GM12878 (cell line): Measurements from ENCODE around the gene TRIM37.

Experiments used
- CTCF ChIP-seq, 3 experiments: IDR thresholded peaks in 2 of 3; conservative IDR thresholded peaks in 1 of 3; 2 replicates each; pipeline ENCODE4 v1.5.1; 2011; ENCODE audit warnings: low read depth in 3 of 3, low read length in 3 of 3, mild to moderate bottlenecking in 3 of 3, control low read depth in 2 of 3, moderate library complexity in 2 of 3, inconsistent platforms in 1 of 3, mixed read lengths in 1 of 3; ENCODE audit not compliant: control insufficient read depth in 2 of 3, insufficient read depth in 1 of 3; ENCODE audit errors: extremely low read depth in 1 of 3
- EGR1 ChIP-seq, 2 experiments: IDR thresholded peaks; 1 replicate in 1 of 2; 2 replicates in 1 of 2; pipeline ENCODE4 v1.6.1; 2011 to 2012; ENCODE audit warnings: low read depth in 2 of 2, low read length in 2 of 2, borderline replicate concordance in 1 of 2, mild to moderate bottlenecking in 1 of 2, moderate library complexity in 1 of 2
- EZH2 ChIP-seq: IDR thresholded peaks from 2 replicates; pipeline ENCODE4 v1.6.1; 2012; ENCODE audit warnings: low read depth, mild to moderate bottlenecking, control low read depth, inconsistent platforms, low read length, borderline replicate concordance; ENCODE audit not compliant: control insufficient read depth
- JUND ChIP-seq: IDR thresholded peaks from 2 replicates; pipeline ENCODE4 v1.6.1; 2012; ENCODE audit warnings: low read depth, mild to moderate bottlenecking, low read length, improper control_type of control experiment, moderate library complexity
- POLR2A ChIP-seq: IDR thresholded peaks from 2 replicates; pipeline ENCODE4 v1.6.1; 2011; ENCODE audit warnings: low read depth, mild to moderate bottlenecking, low read length
- POLR2AphosphoS5 ChIP-seq: IDR thresholded peaks from 2 replicates; pipeline ENCODE4 v1.6.1; 2011; ENCODE audit warnings: mild to moderate bottlenecking, low read length, inconsistent platforms
- RELA ChIP-seq: fragments of 450-650 bp; IDR thresholded peaks from 2 replicates; pipeline ENCODE4 v1.8.0; 2014; ENCODE audit warnings: borderline replicate concordance; ENCODE audit not compliant: partially characterized antibody
- RFX5 ChIP-seq: IDR thresholded peaks from 2 replicates; pipeline ENCODE4 v1.6.1; 2011; ENCODE audit warnings: low read depth, low read length, improper control_type of control experiment
- TBL1XR1 ChIP-seq: IDR thresholded peaks from 2 replicates; pipeline ENCODE4 v1.6.1; 2012; ENCODE audit warnings: low read depth, low read length, improper control_type of control experiment
- ZBED1 ChIP-seq: IDR thresholded peaks from 2 replicates; pipeline ENCODE4 v1.6.1; 2016; ENCODE audit warnings: borderline replicate concordance
- ZBTB33 ChIP-seq: fragments of 450-650 bp; IDR thresholded peaks from 2 replicates; pipeline ENCODE4 v1.6.1; 2017; ENCODE audit warnings: mild to moderate bottlenecking
- ZSCAN29 ChIP-seq: fragments of 450-650 bp; IDR thresholded peaks from 2 replicates; pipeline ENCODE4 v1.6.1; 2017; ENCODE audit warnings: mild to moderate bottlenecking, moderate library complexity
- TF ChIP-seq, protein P1 (sequence below): IDR thresholded peaks from 2 replicates; pipeline ENCODE4 v1.6.1; 2012; ENCODE audit warnings: low read length, inconsistent platforms
- TF ChIP-seq, protein P2 (sequence below): IDR thresholded peaks from 2 replicates; pipeline ENCODE4 v1.6.1; 2012; ENCODE audit warnings: mild to moderate bottlenecking, low read depth, low read length

GRCh38 chr17:59028328-59028727 is 78.4 kb downstream of the TRIM37 start:
- TF ChIP-seq EGR1 (IDR thresholded peaks at IDR 0.05; ENCODE audit: borderline replicate concordance in 1 of 2, low read depth in 2 of 2, low read length in 2 of 2) (no peak), POLR2AphosphoS5 (no peak), ZBTB33 (no peak), POLR2A (no peak), TBL1XR1 (no peak), RFX5 (no peak), RELA (no peak), JUND (no peak), CTCF (IDR thresholded peaks at IDR 0.05 in 2 of 3, conservative IDR thresholded peaks at IDR 0.05 in 1 of 3; ENCODE audit: control insufficient read depth in 2 of 3, extremely low read depth in 1 of 3, insufficient read depth in 1 of 3, low read depth in 3 of 3, low read length in 3 of 3) (no peak), ZSCAN29 (no peak), ZBED1 (no peak), EZH2 (no peak)
- TF ChIP-seq, protein P1, sequence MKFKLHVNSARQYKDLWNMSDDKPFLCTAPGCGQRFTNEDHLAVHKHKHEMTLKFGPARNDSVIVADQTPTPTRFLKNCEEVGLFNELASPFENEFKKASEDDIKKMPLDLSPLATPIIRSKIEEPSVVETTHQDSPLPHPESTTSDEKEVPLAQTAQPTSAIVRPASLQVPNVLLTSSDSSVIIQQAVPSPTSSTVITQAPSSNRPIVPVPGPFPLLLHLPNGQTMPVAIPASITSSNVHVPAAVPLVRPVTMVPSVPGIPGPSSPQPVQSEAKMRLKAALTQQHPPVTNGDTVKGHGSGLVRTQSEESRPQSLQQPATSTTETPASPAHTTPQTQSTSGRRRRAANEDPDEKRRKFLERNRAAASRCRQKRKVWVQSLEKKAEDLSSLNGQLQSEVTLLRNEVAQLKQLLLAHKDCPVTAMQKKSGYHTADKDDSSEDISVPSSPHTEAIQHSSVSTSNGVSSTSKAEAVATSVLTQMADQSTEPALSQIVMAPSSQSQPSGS, result no peak
- TF ChIP-seq, protein P2, sequence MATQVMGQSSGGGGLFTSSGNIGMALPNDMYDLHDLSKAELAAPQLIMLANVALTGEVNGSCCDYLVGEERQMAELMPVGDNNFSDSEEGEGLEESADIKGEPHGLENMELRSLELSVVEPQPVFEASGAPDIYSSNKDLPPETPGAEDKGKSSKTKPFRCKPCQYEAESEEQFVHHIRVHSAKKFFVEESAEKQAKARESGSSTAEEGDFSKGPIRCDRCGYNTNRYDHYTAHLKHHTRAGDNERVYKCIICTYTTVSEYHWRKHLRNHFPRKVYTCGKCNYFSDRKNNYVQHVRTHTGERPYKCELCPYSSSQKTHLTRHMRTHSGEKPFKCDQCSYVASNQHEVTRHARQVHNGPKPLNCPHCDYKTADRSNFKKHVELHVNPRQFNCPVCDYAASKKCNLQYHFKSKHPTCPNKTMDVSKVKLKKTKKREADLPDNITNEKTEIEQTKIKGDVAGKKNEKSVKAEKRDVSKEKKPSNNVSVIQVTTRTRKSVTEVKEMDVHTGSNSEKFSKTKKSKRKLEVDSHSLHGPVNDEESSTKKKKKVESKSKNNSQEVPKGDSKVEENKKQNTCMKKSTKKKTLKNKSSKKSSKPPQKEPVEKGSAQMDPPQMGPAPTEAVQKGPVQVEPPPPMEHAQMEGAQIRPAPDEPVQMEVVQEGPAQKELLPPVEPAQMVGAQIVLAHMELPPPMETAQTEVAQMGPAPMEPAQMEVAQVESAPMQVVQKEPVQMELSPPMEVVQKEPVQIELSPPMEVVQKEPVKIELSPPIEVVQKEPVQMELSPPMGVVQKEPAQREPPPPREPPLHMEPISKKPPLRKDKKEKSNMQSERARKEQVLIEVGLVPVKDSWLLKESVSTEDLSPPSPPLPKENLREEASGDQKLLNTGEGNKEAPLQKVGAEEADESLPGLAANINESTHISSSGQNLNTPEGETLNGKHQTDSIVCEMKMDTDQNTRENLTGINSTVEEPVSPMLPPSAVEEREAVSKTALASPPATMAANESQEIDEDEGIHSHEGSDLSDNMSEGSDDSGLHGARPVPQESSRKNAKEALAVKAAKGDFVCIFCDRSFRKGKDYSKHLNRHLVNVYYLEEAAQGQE, result no peak
